Thymus (tissue), 14 donors: ENCODE measurements around the gene PAX9. TPM values are rescaled to one million over a fixed set of nuclear protein-coding genes. Genes with fewer than 3 reads are reported as not detected.

Experiments
- DNase-seq, 9 donors: peaks; one replicate each; pipeline ENCODE4 v3.0.0-alpha.2; 2013; ENCODE audit warnings: low spot score in 9 of 9, low read depth in 6 of 9, missing footprints in 1 of 9
- H3K27ac ChIP-seq, 2 donors: one replicate each; pipeline ENCODE4 v1.5.1; 2013; ENCODE audit warnings: control low read depth in 1 of 2, low read depth in 1 of 2, low read length in 1 of 2, mild to moderate bottlenecking in 1 of 2, moderate library complexity in 1 of 2
- H3K27me3 ChIP-seq, 2 donors: one replicate each; pipeline ENCODE4 v1.5.1; 2013; ENCODE audit warnings: low read length in 1 of 2; ENCODE audit not compliant: control insufficient read depth in 2 of 2, insufficient read depth in 1 of 2
- H3K36me3 ChIP-seq, 2 donors: one replicate each; pipeline ENCODE4 v1.5.1; 2013; ENCODE audit warnings: low read length in 1 of 2, mild to moderate bottlenecking in 1 of 2, moderate library complexity in 1 of 2; ENCODE audit not compliant: control insufficient read depth in 2 of 2, insufficient read depth in 2 of 2
- H3K4me1 ChIP-seq, 2 donors: one replicate each; pipeline ENCODE4 v1.5.1; 2013; ENCODE audit warnings: low read length in 2 of 2; ENCODE audit not compliant: control insufficient read depth in 2 of 2, insufficient read depth in 2 of 2
- H3K4me3 ChIP-seq, 2 donors: one replicate each; pipeline ENCODE4 v1.5.1; 2013; ENCODE audit warnings: low read length in 2 of 2, control low read depth in 1 of 2, mild to moderate bottlenecking in 1 of 2
- H3K9me3 ChIP-seq, 2 donors: one replicate each; pipeline ENCODE4 v1.5.1; 2013; ENCODE audit warnings: low read length in 1 of 2, mild to moderate bottlenecking in 1 of 2; ENCODE audit not compliant: control insufficient read depth in 2 of 2, insufficient read depth in 1 of 2
- WGBS: extraction: QIAGEN DNeasy Blood & Tissue Kit; methylation state at CpG from one replicate; pipeline ENCODE4 v1.1.7; 2013; 5-methylcytosine and 5-hydroxymethylcytosine counted together
- long read RNA-seq, 10 donors: transcript quantifications; one replicate each; lab custom pipeline, GENCODE V29; 2026
- polyA plus RNA-seq: library from polyadenylated mRNA; stranded (reverse); fragments of 200-250 nt; gene quantifications from one replicate; pipeline ENCODE4 v1.2.3, GENCODE V29; 2013
- total RNA-seq: library from RNA; stranded (reverse); fragments of 120-200 nt; gene quantifications from one replicate; pipeline ENCODE4 v1.2.4, GENCODE V29; 2013
- donor health status: healthy.

PAX9 gene
- 21.5 TPM for total RNA-seq
- 30.9 TPM for polyA plus RNA-seq
- long read RNA-seq, donor 1 = 0 reads
- long read RNA-seq, donor 2 = 0 reads
- long read RNA-seq, donor 3, full-length matches to known transcripts = 6 of 24 reads
- long read RNA-seq, donor 3, partial matches to known transcripts = 18 of 24 reads
- long read RNA-seq, donor 3, other reads (novel, unspliced or antisense) = 0 of 24 reads
- long read RNA-seq, donor 4, full-length matches to known transcripts = 5 of 28 reads
- long read RNA-seq, donor 4, partial matches to known transcripts = 23 of 28 reads
- long read RNA-seq, donor 4, other reads (novel, unspliced or antisense) = 0 of 28 reads
- long read RNA-seq, donor 5, full-length matches to known transcripts = 8 of 26 reads
- long read RNA-seq, donor 5, partial matches to known transcripts = 18 of 26 reads
- long read RNA-seq, donor 5, other reads (novel, unspliced or antisense) = 0 of 26 reads
- long read RNA-seq, donor 6, full-length matches to known transcripts = 5 of 22 reads
- long read RNA-seq, donor 6, partial matches to known transcripts = 17 of 22 reads
- long read RNA-seq, donor 6, other reads (novel, unspliced or antisense) = 0 of 22 reads
- long read RNA-seq, donor 7, full-length matches to known transcripts = 2 of 56 reads
- long read RNA-seq, donor 7, partial matches to known transcripts = 54 of 56 reads
- long read RNA-seq, donor 7, other reads (novel, unspliced or antisense) = 0 of 56 reads
- long read RNA-seq, donor 8, full-length matches to known transcripts = 9 of 16 reads
- long read RNA-seq, donor 8, partial matches to known transcripts = 7 of 16 reads
- long read RNA-seq, donor 8, other reads (novel, unspliced or antisense) = 0 of 16 reads
- long read RNA-seq, donor 9, full-length matches to known transcripts = 2 of 7 reads
- long read RNA-seq, donor 9, partial matches to known transcripts = 5 of 7 reads
- long read RNA-seq, donor 9, other reads (novel, unspliced or antisense) = 0 of 7 reads
- long read RNA-seq, donor 10, full-length matches to known transcripts = 4 of 17 reads
- long read RNA-seq, donor 10, partial matches to known transcripts = 13 of 17 reads
- long read RNA-seq, donor 10, other reads (novel, unspliced or antisense) = 0 of 17 reads

DNA sequence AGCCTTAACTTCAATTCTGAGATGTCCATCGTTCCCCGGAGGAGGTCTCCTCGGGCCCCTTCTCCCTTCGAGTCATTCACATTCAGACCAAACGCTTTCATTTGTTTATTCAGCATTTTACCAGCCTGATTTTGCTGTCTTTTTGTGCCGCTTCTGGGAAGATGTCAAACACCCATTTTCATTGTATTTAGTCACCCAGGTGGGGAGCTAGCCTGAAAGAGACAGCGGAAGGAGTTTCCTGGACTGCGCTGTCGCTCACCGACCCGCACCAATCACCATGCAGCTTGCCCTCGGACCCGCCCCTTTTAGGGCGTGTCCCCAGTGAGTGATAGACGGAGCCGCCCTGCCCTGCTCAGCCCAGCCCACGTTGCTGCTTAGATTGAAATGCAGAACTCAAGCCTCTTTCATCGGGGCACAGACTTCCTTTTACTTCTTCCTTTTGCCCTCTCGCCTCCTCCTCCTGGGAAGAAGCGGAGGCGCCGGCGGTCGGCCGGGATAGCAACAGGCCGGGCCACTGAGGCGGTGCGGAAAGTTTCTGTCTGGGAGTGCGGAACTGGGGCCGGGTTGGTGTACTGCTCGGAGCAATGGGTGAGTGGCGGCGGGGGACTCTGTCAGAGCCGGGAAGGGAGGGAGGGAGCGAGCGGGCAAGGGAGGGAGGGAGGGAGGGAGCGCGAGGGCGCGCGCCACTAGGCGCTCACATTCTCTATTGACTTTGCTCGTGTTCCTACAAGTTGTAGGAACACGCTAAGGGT, at the start of gene PAX9:
PAX9 (plus strand) TSS at position 355 of the 752 bp plus-strand sequence; CDS start at position 585, 230 bp downstream.
- H3K9me3 ChIP-seq = peaks cover 0 to 1% of the 10 kb centered on the region in 2 donors
- H3K36me3 ChIP-seq = no peaks in the 10 kb centered on the region
- peak within 1 kb of the TSS; percentile 25 to 40 for H3K4me3 ChIP-seq
- WGBS = 3% methylated on average over 44 of the region's 44 CpGs
- DNase-seq = peak in 8 of 9 donors; percentile 13 to 70 (median 38)
- H3K4me1 ChIP-seq = peaks cover 0 to 6% of the 10 kb centered on the region in 2 donors
- peaks cover 94 to 99% of the 10 kb centered on the region in 2 donors for H3K27me3 ChIP-seq
- peak within 1 kb of the TSS; percentile 69 to 70 for H3K27ac ChIP-seq

DNA sequence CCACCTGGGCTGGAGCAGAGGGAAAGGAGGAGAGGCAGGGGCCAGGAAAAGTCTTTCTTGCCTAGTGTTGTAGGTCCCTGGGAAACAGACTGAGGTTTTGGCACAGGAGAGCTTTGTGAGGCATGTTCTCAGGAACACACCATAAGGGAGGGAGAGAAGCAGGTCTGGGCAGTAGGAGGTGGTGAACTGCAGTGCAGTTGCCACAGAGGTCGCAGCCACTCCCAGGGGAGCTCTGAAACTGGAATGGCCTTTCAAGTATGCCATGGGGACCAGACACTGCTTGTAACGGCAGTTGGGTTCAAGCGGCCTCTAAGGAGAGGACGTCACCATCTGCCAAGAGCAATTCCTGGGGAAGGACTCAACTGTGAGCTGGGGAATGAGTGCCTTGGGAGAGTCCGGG, 43.8 kb upstream of the PAX9 start:
- WGBS = 76% methylated on average over 5 of the region's 5 CpGs
- Histone ChIP-seq H3K27me3 (no peaks in the 10 kb centered on the region), H3K9me3 (no peaks in the 10 kb centered on the region), H3K4me3 (no peak overlapping the region), H3K4me1 (no peaks in the 10 kb centered on the region), H3K27ac (no peak overlapping the region), H3K36me3 (no peaks in the 10 kb centered on the region)
- DNase-seq = no peak

DNA sequence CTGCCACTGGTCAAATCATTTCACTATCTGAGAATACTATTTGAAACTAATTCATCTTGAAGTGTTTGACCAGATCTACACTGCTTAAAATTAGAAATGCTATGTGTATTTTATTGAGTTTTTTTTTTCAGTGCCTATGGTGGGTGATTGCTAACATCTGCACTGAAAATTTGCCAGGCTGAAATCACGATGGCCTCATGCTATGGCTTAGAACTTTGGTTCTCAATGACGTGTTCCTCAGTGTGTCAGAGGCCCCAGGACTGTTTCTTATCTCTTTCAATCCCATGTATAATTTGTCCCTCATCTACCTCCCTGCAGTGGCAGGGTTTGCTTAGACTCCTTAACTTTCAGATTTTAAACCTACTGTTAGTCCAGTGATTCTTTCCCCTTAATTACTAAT, 43.0 kb upstream of the PAX9 start:
- no peak for DNase-seq
- no peak overlapping the region for H3K4me3 ChIP-seq
- 79% methylated on average over 2 of the region's 2 CpGs for WGBS
- no peaks in the 10 kb centered on the region for H3K4me1 ChIP-seq
- H3K27me3 ChIP-seq = no peaks in the 10 kb centered on the region
- H3K36me3 ChIP-seq = no peaks in the 10 kb centered on the region
- no peaks in the 10 kb centered on the region for H3K9me3 ChIP-seq
- no peak overlapping the region for H3K27ac ChIP-seq

DNA sequence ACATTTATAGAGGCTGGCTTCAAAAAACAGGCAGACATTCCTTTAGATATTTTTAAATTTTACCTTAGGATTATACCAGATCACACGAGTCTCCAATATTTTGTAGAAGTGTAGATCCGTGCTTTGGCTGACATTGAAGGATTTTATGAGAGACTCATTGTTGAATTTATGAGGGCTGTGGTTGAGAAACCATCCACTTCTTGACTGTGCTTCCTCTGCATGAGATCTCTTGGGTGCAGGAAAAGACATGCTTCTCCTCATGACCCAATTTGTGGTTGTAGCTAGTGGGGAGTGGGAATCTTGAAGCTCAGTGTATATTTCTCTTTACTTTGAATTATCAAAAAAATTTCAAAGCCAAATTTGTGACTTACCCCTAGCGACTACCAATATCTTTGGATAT, 42.5 kb upstream of the PAX9 start:
- WGBS = 74% methylated on average over 3 of the region's 3 CpGs
- H3K27me3 ChIP-seq = no peaks in the 10 kb centered on the region
- no peak overlapping the region for H3K27ac ChIP-seq
- DNase-seq = no peak
- H3K4me1 ChIP-seq = no peaks in the 10 kb centered on the region
- no peak overlapping the region for H3K4me3 ChIP-seq
- no peaks in the 10 kb centered on the region for H3K9me3 ChIP-seq
- H3K36me3 ChIP-seq = no peaks in the 10 kb centered on the region

GRCh38 chr14:36619853-36620252, 41.8 kb upstream of the PAX9 start:
- Histone ChIP-seq H3K9me3 (no peaks in the 10 kb centered on the region), H3K4me3 (no peak overlapping the region), H3K4me1 (no peaks in the 10 kb centered on the region), H3K36me3 (no peaks in the 10 kb centered on the region), H3K27ac (no peak overlapping the region), H3K27me3 (no peaks in the 10 kb centered on the region)
- 88% methylated on average over 2 of the region's 2 CpGs for WGBS
- DNase-seq = no peak

- Histone ChIP-seq H3K9me3 (no peaks in the 10 kb centered on the region), H3K4me3 (no peak overlapping the region), H3K27ac (no peak overlapping the region), H3K4me1 (no peaks in the 10 kb centered on the region), H3K27me3 (no peaks in the 10 kb centered on the region), H3K36me3 (no peaks in the 10 kb centered on the region)
- 92% methylated on average over 1 of the region's 1 CpG for WGBS
- DNase-seq = no peak
Observed at GRCh38 chr14:36625014-36625413, 36.6 kb upstream of the PAX9 start.

- H3K4me1 ChIP-seq = no peaks in the 10 kb centered on the region
- no peaks in the 10 kb centered on the region for H3K36me3 ChIP-seq
- no peak for DNase-seq
- WGBS = 85% methylated on average over 4 of the region's 4 CpGs
- H3K4me3 ChIP-seq = no peak overlapping the region
- no peaks in the 10 kb centered on the region for H3K27me3 ChIP-seq
- no peak overlapping the region for H3K27ac ChIP-seq
- H3K9me3 ChIP-seq = no peaks in the 10 kb centered on the region
Observed at GRCh38 chr14:36625436-36625835, 36.2 kb upstream of the PAX9 start.

GRCh38 chr14:36626151-36626550, 35.5 kb upstream of the PAX9 start:
- Histone ChIP-seq H3K4me1 (no peaks in the 10 kb centered on the region), H3K9me3 (no peaks in the 10 kb centered on the region), H3K27me3 (no peaks in the 10 kb centered on the region), H3K27ac (no peak overlapping the region), H3K4me3 (no peak overlapping the region), H3K36me3 (no peaks in the 10 kb centered on the region)
- WGBS = 75% methylated on average over 4 of the region's 4 CpGs
- DNase-seq = no peak
